ENCODE results near the gene SNX5. TPM values are rescaled to one million over a fixed set of nuclear protein-coding genes. Genes with fewer than 3 reads are reported as not detected.

SNX5 gene
- total and polyA plus RNA-seq, 9 of the 15 experiments (the other 6 are each of a cell fraction or from before 2014, with no cell fraction given) = 53.5 to 276 (median 160) TPM

- peaks cover 55% of the 10 kb centered on the region; the same call in 2 of the 3 replicates for H3K36me3 ChIP-seq (ENCODE audit: control insufficient read depth, insufficient read depth, low read length)
- ATAC-seq (peak; percentile 5), DNase-seq (ENCODE audit: extremely low read depth in 1 of 4, low spot score in 3 of 4) (no peak), FAIRE-seq (no peak)
- ChIA-PET CTCF (ENCODE audit: low intra/inter-chr PET ratio) (no interaction called here), POLR2A (interaction anchor here (0.5 kb wide), 1 partner anchor 123 kb away, joined by 3 read pairs; no protein-coding TSS in a partner anchor)
- H2AFZ ChIP-seq (ENCODE audit: low read depth, low read length) = no peak overlapping the region
- H3K4me3 ChIP-seq = no peak overlapping the region
- in situ Hi-C loops (cut with MboI) = no loop called here
- no peaks in the 10 kb centered on the region for H3K9me1 ChIP-seq (ENCODE audit: control insufficient read depth, insufficient read depth, low read length)
- no peak overlapping the region for H3K9ac ChIP-seq (ENCODE audit: insufficient read depth in 1 of 2, low read depth in 2 of 2, low read length in 2 of 2)
- no peaks in the 10 kb centered on the region for H3K27me3 ChIP-seq (ENCODE audit: control insufficient read depth in 2 of 2, insufficient read depth in 2 of 2, low read length in 2 of 2)
- H3K4me1 ChIP-seq (replicated peaks in 1 of 2; ENCODE audit: control insufficient read depth in 2 of 2, insufficient read depth in 2 of 2, low read length in 2 of 2) = peaks cover 0 to 14% of the 10 kb centered on the region in 2 experiments; a peak in 3 of 5 replicates
- H3K9me3 ChIP-seq (replicated peaks; ENCODE audit: control insufficient read depth, insufficient read depth, low read depth, low read length) = no peaks in the 10 kb centered on the region
- H3K79me2 ChIP-seq (ENCODE audit: control insufficient read depth, insufficient read depth, low read length) = no peaks in the 10 kb centered on the region; the same call in 1 of the 3 replicates
- BruUV-seq (replicated peaks) = no TSS peak
- intact Hi-C loops (cut with micrococcal nuclease) = no loop called here
- H3K27ac ChIP-seq (ENCODE audit: extremely low read depth, low read depth, low read length) = no peak overlapping the region
- WGBS (ENCODE audit: insufficient coverage, low coverage, missing lambda C conversion rate) = 81% methylated on average over 9 of the region's 10 CpGs
- H4K20me1 ChIP-seq (replicated peaks; ENCODE audit: control insufficient read depth, insufficient read depth, low read length) = peaks cover 9% of the 10 kb centered on the region; the same call in 1 of the 2 replicates
- H3K4me2 ChIP-seq (ENCODE audit: insufficient read depth, low read length) = no peak overlapping the region
- TF ChIP-seq FOXP4 (CRISPR knock-in tag; IDR thresholded peaks at IDR 0.05; ENCODE audit: borderline replicate concordance) (no peak), ELF1 (tag; IDR thresholded peaks at IDR 0.05) (no peak), ELK1 (CRISPR knock-in tag; IDR thresholded peaks at IDR 0.05) (no peak), NR2C1 (IDR thresholded peaks at IDR 0.05) (no peak), NR2C1 (tag; IDR thresholded peaks at IDR 0.05) (no peak), BCOR (IDR thresholded peaks at IDR 0.05) (no peak), MTF1 (CRISPR knock-in tag; IDR thresholded peaks at IDR 0.05; ENCODE audit: borderline replicate concordance) (no peak), MYNN (IDR thresholded peaks at IDR 0.05) (0 out of 2 replicates have a peak, but pooled peaks have one; percentile 36), MYNN (CRISPR knock-in tag; IDR thresholded peaks at IDR 0.05) (no peak), ZNF318 (IDR thresholded peaks at IDR 0.05; ENCODE audit: borderline replicate concordance in 1 of 2, low read depth in 1 of 2) (no peak), KAT2B (IDR thresholded peaks at IDR 0.05; ENCODE audit: low read depth, low read length) (no peak)
These were observed 27.3 kb downstream of the SNX5 start for GRCh38 chr20:17941087-17941825.

Data from K562 (cell line).